GM12878 (cell line): ENCODE measurements around the gene CNTD1. TPM values are rescaled to one million over a fixed set of nuclear protein-coding genes. Genes with fewer than 3 reads are reported as not detected.

ENCODE experiments used
- ATAC-seq: fragments of 200-7000 bp; cut with Tn5 transposase; 3 replicates; pipeline ENCODE4 v1.9.1; 2020; ENCODE audit warnings: mild to moderate bottlenecking, moderate library complexity
- BruUV-seq: library from RNA; stranded (reverse); fragments of 400-500 nt; replicated peaks from 2 replicates; lab custom pipeline; 2021; lab: Mats Ljungman, UMichigan
- CTCF ChIA-PET: fragments of 300-600 bp; sonication (Branson Sonifier 250); formaldehyde crosslinking; extraction: SDS; loops from one replicate; lab custom pipeline; 2021; ENCODE audit warnings: inconsistent platforms; lab: Yijun Ruan, JAX
- POLR2A ChIA-PET: fragments of 350-600 bp; formaldehyde crosslinking; extraction: SDS; loops from one replicate; lab custom pipeline; 2021; ENCODE audit warnings: inconsistent platforms; lab: Charles Lee
- RAD21 ChIA-PET: fragments of 300-600 bp; sonication (Branson Sonifier 250); formaldehyde crosslinking; loops from one replicate; lab custom pipeline; 2023; ENCODE audit warnings: antibody characterized with exemption; ENCODE audit not compliant: unreplicated experiment; lab: Charles Lee
- SMC1A ChIA-PET: fragments of 300-600 bp; sonication (Branson Sonifier 250); formaldehyde crosslinking; loops from one replicate; lab custom pipeline; 2023; ENCODE audit not compliant: unreplicated experiment, uncharacterized antibody; lab: Charles Lee
- DNase-seq: peaks from one replicate; pipeline ENCODE4 v3.0.0-alpha.2; 2011; ENCODE audit warnings: low read depth, low spot score
- FAIRE-seq: peaks from 3 replicates; lab custom pipeline; 2011; peaks lifted over from hg19 to GRCh38; lab: Jason Lieb, UNC
- H2AFZ ChIP-seq: 2 replicates; pipeline ENCODE4 v1.6.0; 2011; ENCODE audit warnings: low read depth, low read length, control low read depth; ENCODE audit not compliant: control insufficient read depth
- H3K27ac ChIP-seq: 2 replicates; pipeline ENCODE4 v1.5.1; 2011; ENCODE audit warnings: control low read depth; ENCODE audit not compliant: control insufficient read depth, insufficient read depth
- H3K27me3 ChIP-seq, 2 experiments: replicated peaks in 1 of 2; 2 replicates each; pipeline versions ENCODE4 v1.6.0 to v1.6.1; 2011; ENCODE audit warnings: low read length in 1 of 2; ENCODE audit not compliant: control insufficient read depth in 2 of 2, insufficient read depth in 2 of 2
- H3K36me3 ChIP-seq, 2 experiments: 2 replicates each; pipeline ENCODE4 v1.5.1; 2011; ENCODE audit warnings: low read length in 1 of 2; ENCODE audit not compliant: control insufficient read depth in 2 of 2, insufficient read depth in 2 of 2
- H3K4me1 ChIP-seq: 2 replicates; pipeline ENCODE4 v1.6.1; 2011; ENCODE audit warnings: mild to moderate bottlenecking, low read length, moderate library complexity, mixed read lengths; ENCODE audit not compliant: control insufficient read depth, insufficient read depth
- H3K4me2 ChIP-seq: 2 replicates; pipeline ENCODE4 v1.6.0; 2011; ENCODE audit warnings: control low read depth; ENCODE audit not compliant: control insufficient read depth, insufficient read depth
- H3K4me3 ChIP-seq: fragments of 200-600 bp; sonication (generic); 2 replicates; pipeline ENCODE4 v1.5.1; 2016
- H3K79me2 ChIP-seq: 2 replicates; pipeline ENCODE4 v1.6.0; 2011; ENCODE audit warnings: low read length; ENCODE audit not compliant: control insufficient read depth, insufficient read depth
- H3K9ac ChIP-seq: 2 replicates; pipeline ENCODE4 v1.8.0; 2011; ENCODE audit warnings: low read length, control low read depth, mixed read lengths; ENCODE audit not compliant: control insufficient read depth, insufficient read depth
- H3K9me3 ChIP-seq: replicated peaks from 3 replicates; pipeline ENCODE4 v1.5.1; 2011; ENCODE audit warnings: mild to moderate bottlenecking, low read length; ENCODE audit not compliant: control insufficient read depth, insufficient read depth
- H4K20me1 ChIP-seq: 2 replicates; pipeline ENCODE4 v1.6.0; 2011; ENCODE audit not compliant: control insufficient read depth, insufficient read depth
- BMI1 ChIP-seq: fragments of 450-650 bp; IDR thresholded peaks from 2 replicates; pipeline ENCODE4 v1.6.1; 2016; ENCODE audit warnings: mild to moderate bottlenecking, moderate library complexity, borderline replicate concordance
- GABPA ChIP-seq: IDR thresholded peaks from 2 replicates; pipeline ENCODE4 v1.6.1; 2014; ENCODE audit warnings: antibody characterized with exemption, low read depth, mild to moderate bottlenecking, inconsistent platforms
- IKZF1 ChIP-seq: fragments of 450-650 bp; conservative IDR thresholded peaks from 2 replicates; pipeline ENCODE4 v1.6.1; 2017; ENCODE audit warnings: antibody characterized with exemption, mild to moderate bottlenecking
- MEF2A ChIP-seq: IDR thresholded peaks from 2 replicates; pipeline ENCODE4 v1.6.1; 2011; ENCODE audit warnings: low read depth, mild to moderate bottlenecking, low read length, moderate library complexity; ENCODE audit not compliant: insufficient read depth
- MYC ChIP-seq: IDR thresholded peaks from 2 replicates; pipeline ENCODE4 v1.6.1; 2011; ENCODE audit warnings: mild to moderate bottlenecking, low read length, moderate library complexity, inconsistent platforms; ENCODE audit not compliant: insufficient read depth, insufficient replicate concordance, insufficient read length, severe bottlenecking
- RB1 ChIP-seq: fragments of 450-650 bp; formaldehyde crosslinking; IDR thresholded peaks from 2 replicates; pipeline ENCODE4 v1.6.1; 2017; ENCODE audit warnings: mild to moderate bottlenecking, borderline replicate concordance
- RCOR1 ChIP-seq: conservative IDR thresholded peaks from 2 replicates; pipeline ENCODE4 v1.6.1; 2012; ENCODE audit warnings: low read depth, low read length, improper control_type of control experiment
- SIX5 ChIP-seq: IDR thresholded peaks from 2 replicates; pipeline ENCODE4 v1.6.1; 2011; ENCODE audit warnings: mild to moderate bottlenecking, low read depth, low read length, moderate library complexity; ENCODE audit not compliant: severe bottlenecking
- STAT3 ChIP-seq: IDR thresholded peaks from 2 replicates; pipeline ENCODE4 v1.6.1; 2011; ENCODE audit warnings: low read depth, low read length, improper control_type of control experiment
- TAF1 ChIP-seq: IDR thresholded peaks from 2 replicates; pipeline ENCODE4 v1.6.1; 2011; ENCODE audit warnings: mild to moderate bottlenecking, low read depth, low read length, borderline replicate concordance
- WRNIP1 ChIP-seq: IDR thresholded peaks from 2 replicates; pipeline ENCODE4 v1.6.1; 2011; ENCODE audit warnings: low read depth, low read length, improper control_type of control experiment, borderline replicate concordance
- ZNF274 ChIP-seq: IDR thresholded peaks from one replicate; pipeline ENCODE4 v1.8.0; 2011; ENCODE audit not compliant: insufficient read length, insufficient read depth
- WGBS: methylation state at CpG from one replicate; pipeline ENCODE4 v1.1.6; 2016; ENCODE audit warnings: low lambda C conversion rate; ENCODE audit not compliant: insufficient replicate concordance, insufficient coverage; ENCODE audit errors: missing lambda C conversion rate; 5-methylcytosine and 5-hydroxymethylcytosine counted together
- in situ Hi-C: fragments of 300-500 bp; cut with MboI; formaldehyde crosslinking; loops from 9 replicates; pipeline ENCODE4 v1.14.3; 2018; ENCODE audit warnings: mixed read lengths
- intact Hi-C: fragments of 100-400 bp; cut with micrococcal nuclease; formaldehyde crosslinking; loops from one replicate; pipeline ENCODE4 v1.14.2; 2022; ENCODE audit not compliant: unreplicated experiment
- polyA plus RNA-seq, 11 experiments: library from polyadenylated mRNA; depleted of rRNA in 4 of 11; unstranded in 6 of 11; stranded (reverse) in 5 of 11; fragments of >200 nt; fragmentation: Nextera tagmentation in 4 of 11; fragmentation: Illumina TruSeq in 1 of 11; extraction: Ambion mirVana in 4 of 11; extraction: Trizol in 1 of 11; gene quantifications; 1 replicate in 1 of 11; 2 replicates in 10 of 11; pipeline versions ENCODE4 v1.2.1 to v1.2.3, GENCODE V29; 2011 to 2016; ENCODE audit warnings: inconsistent platforms in 2 of 11, missing spikeins in 2 of 11, low read depth in 1 of 11
- total RNA-seq, 4 experiments: library from RNA; depleted of rRNA in 3 of 4; stranded (reverse); fragments of >200 nt in 3 of 4; fragmentation: Illumina TruSeq in 1 of 4; extraction: Trizol in 1 of 4; gene quantifications; 2 replicates each; pipeline versions ENCODE4 v1.2.1 to v1.2.3, GENCODE V29; 2013 to 2021
- TF ChIP-seq, protein P1 (sequence below): IDR thresholded peaks from 2 replicates; pipeline ENCODE4 v1.6.1; 2012; ENCODE audit warnings: low read depth, low read length, improper control_type of control experiment

Gene CNTD1
- total and polyA plus RNA-seq, 10 of the 15 experiments (the other 5 are each of a cell fraction or from before 2014, with no cell fraction given) = 0.06 to 1.5 (median 1.1) TPM; not detected in 4

DNA sequence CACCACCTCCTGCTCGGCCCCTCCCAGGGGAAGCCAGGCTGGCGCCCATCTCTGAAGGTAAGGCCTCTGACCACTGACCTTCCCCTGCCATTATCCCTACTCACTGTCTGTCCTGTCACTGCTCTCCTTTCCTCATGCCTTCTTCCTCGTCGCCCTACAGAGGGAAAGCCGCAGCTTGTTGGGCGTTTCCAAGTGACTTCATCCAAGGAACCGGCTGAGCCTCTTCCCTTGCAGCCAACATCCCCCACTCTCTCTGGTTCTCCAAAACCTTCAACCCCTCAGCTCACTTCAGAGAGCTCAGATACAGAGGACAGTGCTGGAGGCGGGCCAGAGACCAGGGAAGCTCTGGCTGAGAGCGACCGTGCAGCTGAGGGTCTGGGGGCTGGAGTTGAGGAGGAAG lies 3.2 kb upstream of the CNTD1 start:
- TF ChIP-seq MEF2A = no peak
- TF ChIP-seq, protein P1, sequence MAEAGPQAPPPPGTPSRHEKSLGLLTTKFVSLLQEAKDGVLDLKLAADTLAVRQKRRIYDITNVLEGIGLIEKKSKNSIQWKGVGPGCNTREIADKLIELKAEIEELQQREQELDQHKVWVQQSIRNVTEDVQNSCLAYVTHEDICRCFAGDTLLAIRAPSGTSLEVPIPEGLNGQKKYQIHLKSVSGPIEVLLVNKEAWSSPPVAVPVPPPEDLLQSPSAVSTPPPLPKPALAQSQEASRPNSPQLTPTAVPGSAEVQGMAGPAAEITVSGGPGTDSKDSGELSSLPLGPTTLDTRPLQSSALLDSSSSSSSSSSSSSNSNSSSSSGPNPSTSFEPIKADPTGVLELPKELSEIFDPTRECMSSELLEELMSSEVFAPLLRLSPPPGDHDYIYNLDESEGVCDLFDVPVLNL = no peak
- no peak for TF ChIP-seq SIX5
- TF ChIP-seq STAT3 = no peak
- TF ChIP-seq RCOR1 = no peak
- TF ChIP-seq GABPA = no peak
- no peak for TF ChIP-seq IKZF1
- TF ChIP-seq RB1 = no peak
- no peak for TF ChIP-seq BMI1
- no peak for TF ChIP-seq WRNIP1
- TF ChIP-seq ZNF274 = no peak
- TF ChIP-seq MYC = no peak
- TF ChIP-seq TAF1 = no peak
- no peak overlapping the region for H3K27ac ChIP-seq
- H2AFZ ChIP-seq = no peak overlapping the region
- H3K4me2 ChIP-seq = no peak overlapping the region
- no peak overlapping the region for H3K4me3 ChIP-seq
- ChIA-PET POLR2A (no interaction called here), SMC1A (interaction anchor here (1.5 kb wide), 2 partner anchors 35 to 217 kb away, joined by 3 to 5 read pairs; no protein-coding TSS in a partner anchor), RAD21 (no interaction called here), CTCF (interaction anchor here (0.6 kb wide), 1 partner anchor 168 kb away, joined by 3 read pairs; no protein-coding TSS in a partner anchor)
- BruUV-seq = no TSS peak
- no peak for ATAC-seq
- H3K36me3 ChIP-seq = no peaks in the 10 kb centered on the region
- no peaks in the 10 kb centered on the region for H3K27me3 ChIP-seq
- no peaks in the 10 kb centered on the region for H3K9me3 ChIP-seq
- H3K4me1 ChIP-seq = peaks cover 10% of the 10 kb centered on the region
- H3K79me2 ChIP-seq = peaks cover 6% of the 10 kb centered on the region
- no peak for FAIRE-seq
- in situ Hi-C loops (no loop called here), intact Hi-C loops (no loop called here)
- H3K9ac ChIP-seq = no peak overlapping the region
- 94% methylated on average over 10 of the region's 10 CpGs for WGBS
- no peak for DNase-seq
- no peaks in the 10 kb centered on the region for H4K20me1 ChIP-seq
